Fibroblast of lung (primary cell): Measurements from ENCODE around the gene PDZD2. TPM values are rescaled to one million over a fixed set of nuclear protein-coding genes. Genes with fewer than 3 reads are reported as not detected.

Source experiments
- DNase-seq, 2 donors: peaks; one replicate each; pipeline versions ENCODE4 v3.0.0 to v3.0.0-alpha.2; 2010; ENCODE audit warnings: low read depth in 2 of 2
- H2AFZ ChIP-seq: 2 replicates; pipeline ENCODE4 v1.5.1; 2012; ENCODE audit warnings: low read length, control low read depth, inconsistent platforms
- H3K27ac ChIP-seq: 2 replicates; pipeline ENCODE4 v1.5.1; 2011; ENCODE audit warnings: low read length, control low read depth; ENCODE audit not compliant: insufficient read depth
- H3K27me3 ChIP-seq: 2 replicates; pipeline ENCODE4 v1.5.1; 2011; ENCODE audit warnings: mild to moderate bottlenecking, low read length; ENCODE audit not compliant: control insufficient read depth, insufficient read depth
- H3K36me3 ChIP-seq: 2 replicates; pipeline ENCODE4 v1.5.1; 2011; ENCODE audit warnings: low read length; ENCODE audit not compliant: control insufficient read depth, insufficient read depth
- H3K4me1 ChIP-seq: 2 replicates; pipeline ENCODE4 v1.5.1; 2011; ENCODE audit warnings: low read length; ENCODE audit not compliant: control insufficient read depth, insufficient read depth; ENCODE audit errors: extremely low read depth
- H3K4me2 ChIP-seq: 2 replicates; pipeline ENCODE4 v1.5.1; 2011; ENCODE audit warnings: low read length, control low read depth; ENCODE audit not compliant: insufficient read depth; ENCODE audit errors: extremely low read depth
- H3K4me3 ChIP-seq, 4 experiments: fragments of 200-600 bp in 1 of 4; sonication (generic) in 1 of 4; replicated peaks in 1 of 4; 2 replicates each; pipeline ENCODE4 v1.5.1; 2011 to 2016; ENCODE audit warnings: low read length in 4 of 4, low read depth in 3 of 4, mild to moderate bottlenecking in 3 of 4, control low read depth in 2 of 4, inconsistent platforms in 1 of 4, mixed read lengths in 1 of 4; ENCODE audit not compliant: insufficient read depth in 1 of 4; ENCODE audit errors: control extremely low read depth in 1 of 4
- H3K79me2 ChIP-seq: 2 replicates; pipeline ENCODE4 v1.5.1; 2012; ENCODE audit warnings: mild to moderate bottlenecking, low read length, inconsistent platforms; ENCODE audit not compliant: control insufficient read depth, insufficient read depth
- H3K9ac ChIP-seq: 2 replicates; pipeline ENCODE4 v1.5.1; 2011; ENCODE audit warnings: mild to moderate bottlenecking, low read length, control low read depth; ENCODE audit not compliant: insufficient read depth
- H3K9me3 ChIP-seq: 2 replicates; pipeline ENCODE4 v1.5.1; 2012; ENCODE audit warnings: low read depth, low read length; ENCODE audit not compliant: control insufficient read depth, insufficient read depth
- H4K20me1 ChIP-seq: 2 replicates; pipeline ENCODE4 v1.5.1; 2011; ENCODE audit warnings: low read length; ENCODE audit not compliant: control insufficient read depth, insufficient read depth; ENCODE audit errors: extremely low read depth
- EZH2 ChIP-seq: IDR thresholded peaks from 2 replicates; pipeline ENCODE4 v1.5.1; 2012; ENCODE audit warnings: low read length, control low read depth, mild to moderate bottlenecking; ENCODE audit errors: missing control alignments
- polyA plus RNA-seq, 2 donors: library from polyadenylated mRNA; depleted of rRNA in 1 of 2; stranded (reverse) in 1 of 2; unstranded in 1 of 2; fragments of >200 nt; gene quantifications; 2 replicates each; pipeline ENCODE4 v1.2.1, GENCODE V29; 2011 to 2012; ENCODE audit warnings: missing spikeins in 1 of 2
- total RNA-seq: library from RNA; depleted of rRNA; stranded (reverse); fragments of >200 nt; gene quantifications from 2 replicates; pipeline ENCODE4 v1.2.1, GENCODE V29; 2014
- TF ChIP-seq, protein P1 (sequence below), 2 donors: IDR thresholded peaks in 1 of 2; conservative IDR thresholded peaks in 1 of 2; 1 replicate in 1 of 2; 2 replicates in 1 of 2; pipeline ENCODE4 v1.5.1; 2011 to 2012; ENCODE audit warnings: low read length in 2 of 2, control low read depth in 1 of 2, inconsistent platforms in 1 of 2, low read depth in 1 of 2, mild to moderate bottlenecking in 1 of 2

The PDZD2 gene
- total and polyA plus RNA-seq, 2 donors (not counting 1 experiment from before 2014, with no cell fraction given): 0.33 to 0.40 TPM

DNA sequence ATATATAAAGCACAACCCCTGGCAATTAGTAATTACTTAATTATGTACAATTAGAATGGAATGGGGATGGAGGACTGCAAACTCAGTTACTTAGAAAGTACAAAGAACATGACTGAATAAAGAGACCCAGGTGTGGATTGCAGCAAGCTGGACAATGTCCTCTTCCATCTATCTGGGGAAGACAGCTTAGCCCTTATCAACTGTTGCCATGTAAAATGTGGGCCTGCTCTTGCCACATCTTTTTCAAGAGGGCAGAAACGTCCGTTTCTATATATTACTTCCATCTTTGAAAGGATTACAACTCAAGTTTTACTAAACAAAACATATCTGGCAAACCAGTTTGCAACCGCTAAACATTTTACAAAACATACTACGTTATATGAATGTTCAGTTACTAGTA is 509.0 kb downstream of the PDZD2 start:
- Histone ChIP-seq H3K27me3 (no peaks in the 10 kb centered on the region), H3K9ac (no peak overlapping the region), H3K4me3 (no peak overlapping the region), H3K36me3 (no peaks in the 10 kb centered on the region), H3K4me2 (no peak overlapping the region), H3K9me3 (no peaks in the 10 kb centered on the region), H3K79me2 (peaks cover 93% of the 10 kb centered on the region), H3K4me1 (no peaks in the 10 kb centered on the region), H2AFZ (no peak overlapping the region), H3K27ac (no peak overlapping the region), H4K20me1 (peaks cover 2% of the 10 kb centered on the region)
- TF ChIP-seq, protein P1, sequence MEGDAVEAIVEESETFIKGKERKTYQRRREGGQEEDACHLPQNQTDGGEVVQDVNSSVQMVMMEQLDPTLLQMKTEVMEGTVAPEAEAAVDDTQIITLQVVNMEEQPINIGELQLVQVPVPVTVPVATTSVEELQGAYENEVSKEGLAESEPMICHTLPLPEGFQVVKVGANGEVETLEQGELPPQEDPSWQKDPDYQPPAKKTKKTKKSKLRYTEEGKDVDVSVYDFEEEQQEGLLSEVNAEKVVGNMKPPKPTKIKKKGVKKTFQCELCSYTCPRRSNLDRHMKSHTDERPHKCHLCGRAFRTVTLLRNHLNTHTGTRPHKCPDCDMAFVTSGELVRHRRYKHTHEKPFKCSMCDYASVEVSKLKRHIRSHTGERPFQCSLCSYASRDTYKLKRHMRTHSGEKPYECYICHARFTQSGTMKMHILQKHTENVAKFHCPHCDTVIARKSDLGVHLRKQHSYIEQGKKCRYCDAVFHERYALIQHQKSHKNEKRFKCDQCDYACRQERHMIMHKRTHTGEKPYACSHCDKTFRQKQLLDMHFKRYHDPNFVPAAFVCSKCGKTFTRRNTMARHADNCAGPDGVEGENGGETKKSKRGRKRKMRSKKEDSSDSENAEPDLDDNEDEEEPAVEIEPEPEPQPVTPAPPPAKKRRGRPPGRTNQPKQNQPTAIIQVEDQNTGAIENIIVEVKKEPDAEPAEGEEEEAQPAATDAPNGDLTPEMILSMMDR (conservative IDR thresholded peaks at IDR 0.05 in 1 of 2, IDR thresholded peaks at IDR 0.05 in 1 of 2; ENCODE audit: low read depth in 1 of 2, low read length in 2 of 2): no peak
- no peak for TF ChIP-seq EZH2
- DNase-seq: no peak

DNA sequence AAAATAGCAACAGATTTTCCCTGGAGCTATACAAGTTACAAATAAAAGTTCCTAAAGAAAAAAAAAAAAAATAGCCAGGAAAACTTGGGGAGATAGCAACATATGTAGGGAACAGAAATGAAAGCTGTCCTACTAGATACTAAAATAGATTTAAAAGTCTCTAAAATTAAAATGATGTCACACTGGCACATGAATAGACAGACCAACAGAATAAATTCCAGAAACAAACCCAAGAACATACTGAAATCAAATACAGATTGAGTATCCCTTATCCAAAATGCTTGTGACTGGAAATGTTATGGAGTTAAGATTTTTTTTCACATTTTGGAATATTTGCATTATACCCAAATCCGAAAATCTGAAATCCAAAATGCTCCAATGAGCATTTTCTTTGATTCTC is 511.4 kb downstream of the PDZD2 start:
- no peaks in the 10 kb centered on the region for H4K20me1 ChIP-seq

DNA sequence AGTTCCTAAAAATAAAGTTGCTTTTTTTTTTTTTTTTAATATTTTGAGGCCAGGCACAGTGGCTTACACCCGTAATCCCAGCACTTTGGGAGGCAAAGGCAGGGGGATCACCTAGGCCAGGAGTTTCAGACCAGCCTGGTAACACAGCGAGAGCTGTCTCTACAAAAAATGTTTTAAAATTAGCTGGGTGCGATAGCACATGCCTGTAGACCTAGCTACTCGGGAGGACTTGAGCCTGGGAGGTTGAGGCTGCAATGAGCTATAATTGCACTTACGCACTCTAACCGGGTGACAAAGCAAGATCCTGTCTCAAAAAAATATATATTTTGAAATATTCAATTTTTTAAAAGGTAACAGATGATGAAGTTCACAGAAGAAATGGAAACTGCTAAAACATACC is 512.3 kb downstream of the PDZD2 start:
- Histone ChIP-seq H2AFZ (no peak overlapping the region), H3K9me3 (no peaks in the 10 kb centered on the region), H3K27me3 (no peaks in the 10 kb centered on the region), H3K27ac (no peak overlapping the region), H3K36me3 (no peaks in the 10 kb centered on the region), H3K79me2 (peaks cover 97% of the 10 kb centered on the region), H3K4me1 (peaks cover 3% of the 10 kb centered on the region), H3K4me3 (no peak overlapping the region), H4K20me1 (no peaks in the 10 kb centered on the region), H3K4me2 (no peak overlapping the region), H3K9ac (no peak overlapping the region)
- TF ChIP-seq EZH2: no peak
- TF ChIP-seq, protein P1 (conservative IDR thresholded peaks at IDR 0.05 in 1 of 2, IDR thresholded peaks at IDR 0.05 in 1 of 2; ENCODE audit: low read depth in 1 of 2, low read length in 2 of 2): no peak
- DNase-seq: no peak

More for the DNA sequence above, 511.4 kb downstream of the PDZD2 start:
- H3K27ac ChIP-seq: no peak overlapping the region
- no peaks in the 10 kb centered on the region for H3K36me3 ChIP-seq
- DNase-seq: no peak
- peaks cover 3% of the 10 kb centered on the region for H3K4me1 ChIP-seq
- H2AFZ ChIP-seq: no peak overlapping the region
- H3K9me3 ChIP-seq: no peaks in the 10 kb centered on the region
- no peak for TF ChIP-seq EZH2
- TF ChIP-seq, protein P1 (conservative IDR thresholded peaks at IDR 0.05 in 1 of 2, IDR thresholded peaks at IDR 0.05 in 1 of 2; ENCODE audit: low read depth in 1 of 2, low read length in 2 of 2): no peak
- no peak overlapping the region for H3K4me2 ChIP-seq
- no peak overlapping the region for H3K9ac ChIP-seq
- H3K4me3 ChIP-seq: no peak overlapping the region
- H3K79me2 ChIP-seq: peaks cover 97% of the 10 kb centered on the region
- no peaks in the 10 kb centered on the region for H3K27me3 ChIP-seq
